ENCODE measurements around the gene BNC2. TPM values are rescaled to one million over a fixed set of nuclear protein-coding genes. Genes with fewer than 3 reads are reported as not detected.

Gene BNC2
- total and polyA plus RNA-seq, 7 donors, result 0.23 to 205 (median 117) TPM

DNA sequence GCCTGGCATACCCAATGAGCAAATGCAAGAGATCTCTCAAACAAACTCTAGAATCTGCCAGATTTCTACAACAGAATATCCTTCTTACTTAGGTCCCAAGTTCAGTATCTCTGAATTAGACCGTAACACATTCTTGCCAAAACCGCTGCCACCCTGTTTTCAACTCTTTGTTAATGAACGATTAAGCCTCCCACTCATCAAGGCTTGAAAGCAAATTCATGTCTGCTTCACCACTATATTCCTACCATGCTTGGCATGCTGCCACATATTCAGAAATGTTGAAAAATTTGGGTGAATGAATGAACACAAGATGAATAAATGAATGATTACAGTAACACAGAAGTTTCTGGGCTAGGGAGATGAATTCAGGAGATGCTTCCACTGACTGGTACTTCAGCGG is 119.9 kb downstream of the BNC2 start:
- no peaks in the 10 kb centered on the region for H3K36me3 ChIP-seq
- no peak for DNase-seq
- no peak overlapping the region for H3K4me3 ChIP-seq
- WGBS, 2 donors, result 94 to 95% methylated on average over 4 of the region's 4 CpGs
- TF ChIP-seq EP300 (IDR thresholded peaks at IDR 0.05) (no peak), POLR2A (IDR thresholded peaks at IDR 0.05) (no peak), POLR2AphosphoS5 (IDR thresholded peaks at IDR 0.05) (no peak)
- TF ChIP-seq, protein P1, sequence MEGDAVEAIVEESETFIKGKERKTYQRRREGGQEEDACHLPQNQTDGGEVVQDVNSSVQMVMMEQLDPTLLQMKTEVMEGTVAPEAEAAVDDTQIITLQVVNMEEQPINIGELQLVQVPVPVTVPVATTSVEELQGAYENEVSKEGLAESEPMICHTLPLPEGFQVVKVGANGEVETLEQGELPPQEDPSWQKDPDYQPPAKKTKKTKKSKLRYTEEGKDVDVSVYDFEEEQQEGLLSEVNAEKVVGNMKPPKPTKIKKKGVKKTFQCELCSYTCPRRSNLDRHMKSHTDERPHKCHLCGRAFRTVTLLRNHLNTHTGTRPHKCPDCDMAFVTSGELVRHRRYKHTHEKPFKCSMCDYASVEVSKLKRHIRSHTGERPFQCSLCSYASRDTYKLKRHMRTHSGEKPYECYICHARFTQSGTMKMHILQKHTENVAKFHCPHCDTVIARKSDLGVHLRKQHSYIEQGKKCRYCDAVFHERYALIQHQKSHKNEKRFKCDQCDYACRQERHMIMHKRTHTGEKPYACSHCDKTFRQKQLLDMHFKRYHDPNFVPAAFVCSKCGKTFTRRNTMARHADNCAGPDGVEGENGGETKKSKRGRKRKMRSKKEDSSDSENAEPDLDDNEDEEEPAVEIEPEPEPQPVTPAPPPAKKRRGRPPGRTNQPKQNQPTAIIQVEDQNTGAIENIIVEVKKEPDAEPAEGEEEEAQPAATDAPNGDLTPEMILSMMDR (IDR thresholded peaks at IDR 0.05), result no peak
- intact Hi-C loops (cut with DNase I), result no loop called here
- no peak overlapping the region for H3K27ac ChIP-seq
- H3K27me3 ChIP-seq, result no peaks in the 10 kb centered on the region
- no peaks in the 10 kb centered on the region for H3K9me3 ChIP-seq
- H3K4me1 ChIP-seq, result peaks cover 0 to 25% (median 10%) of the 10 kb centered on the region in 4 donors

DNA sequence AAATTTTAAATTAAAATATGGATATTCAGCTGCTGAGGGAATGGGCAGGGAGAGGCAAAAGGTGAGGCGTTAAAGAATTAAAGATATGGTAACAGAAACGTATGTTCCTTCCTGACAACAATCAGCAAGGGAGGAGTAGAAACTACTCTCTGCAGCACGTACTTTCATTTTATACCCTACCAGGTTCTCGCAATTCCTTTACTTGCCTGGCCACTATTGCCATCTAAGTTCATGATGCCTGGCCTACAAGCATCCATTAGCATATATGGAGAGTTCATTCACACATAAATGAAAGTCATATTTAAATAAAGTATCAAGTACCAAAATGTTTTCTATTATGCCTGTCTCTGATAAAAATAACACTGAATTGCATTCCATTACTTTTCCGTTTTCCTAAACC is 125.1 kb downstream of the BNC2 start:
- Histone ChIP-seq H3K27me3 (no peaks in the 10 kb centered on the region), H3K36me3 (no peaks in the 10 kb centered on the region), H3K9me3 (no peaks in the 10 kb centered on the region), H3K4me1 (peaks cover 0 to 27% (median 22%) of the 10 kb centered on the region in 4 donors), H3K4me3 (no peak overlapping the region), H3K27ac (no peak overlapping the region)
- DNase-seq, result no peak
- intact Hi-C loops (cut with DNase I), result no loop called here
- TF ChIP-seq EP300 (IDR thresholded peaks at IDR 0.05) (no peak), POLR2A (IDR thresholded peaks at IDR 0.05) (no peak), POLR2AphosphoS5 (IDR thresholded peaks at IDR 0.05) (no peak)
- TF ChIP-seq, protein P1 (IDR thresholded peaks at IDR 0.05), result no peak
- WGBS, 2 donors, result 74 to 87% methylated on average over 5 of the region's 5 CpGs

DNA sequence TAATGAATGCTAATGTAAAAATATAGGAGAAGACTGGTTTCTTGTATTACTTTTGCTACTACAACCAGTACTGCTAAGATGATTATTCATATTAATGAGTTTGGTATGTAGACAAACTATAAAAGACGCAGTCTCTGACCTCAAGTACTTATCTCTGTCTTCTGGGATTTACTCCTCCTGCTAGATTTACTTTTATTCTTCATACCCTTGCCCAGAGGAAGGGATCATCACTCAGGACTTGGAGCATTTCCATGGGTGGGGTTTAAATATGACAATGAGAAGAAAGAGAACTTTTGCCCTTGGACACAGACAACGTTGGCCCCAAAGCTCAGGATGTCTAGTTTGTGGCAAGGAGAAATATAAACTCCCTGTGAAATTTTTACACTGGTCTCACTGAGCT is 126.1 kb downstream of the BNC2 start:
- Histone ChIP-seq H3K4me1 (peaks cover 0 to 27% (median 22%) of the 10 kb centered on the region in 4 donors), H3K36me3 (no peaks in the 10 kb centered on the region), H3K9me3 (no peaks in the 10 kb centered on the region), H3K27me3 (no peaks in the 10 kb centered on the region), H3K4me3 (no peak overlapping the region), H3K27ac (peak overlapping the region in 2 of 4 donors; percentile 0 to 7)
- intact Hi-C loops (cut with DNase I), result no loop called here
- TF ChIP-seq POLR2A (IDR thresholded peaks at IDR 0.05) (no peak), EP300 (IDR thresholded peaks at IDR 0.05) (no peak), POLR2AphosphoS5 (IDR thresholded peaks at IDR 0.05) (no peak)
- TF ChIP-seq, protein P1 (IDR thresholded peaks at IDR 0.05), result no peak
- WGBS, 2 donors, result 7 to 18% methylated on average over 2 of the region's 2 CpGs
- no peak for DNase-seq

DNA sequence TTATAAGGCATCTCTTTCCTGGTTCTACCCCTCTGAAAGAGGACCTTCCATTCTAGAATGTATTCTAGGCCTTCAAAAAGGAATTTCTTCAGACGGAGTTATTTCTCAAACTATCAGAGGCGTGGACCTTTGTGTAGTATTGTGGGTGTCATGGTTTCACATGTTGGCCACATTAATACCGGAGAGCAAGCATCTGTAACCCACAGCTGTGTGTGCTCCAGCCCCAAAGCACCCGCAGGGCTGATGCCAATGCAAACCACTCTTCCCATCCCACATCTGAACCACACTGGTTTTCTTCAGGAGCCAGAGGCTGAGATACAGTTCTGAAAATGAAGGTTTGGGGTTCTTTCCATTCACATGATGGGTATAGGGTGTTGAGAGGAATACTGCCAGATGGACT is 127.1 kb downstream of the BNC2 start:
- DNase-seq, result no peak
- intact Hi-C loops (cut with DNase I), result no loop called here
- Histone ChIP-seq H3K4me3 (no peak overlapping the region), H3K27me3 (no peaks in the 10 kb centered on the region), H3K36me3 (no peaks in the 10 kb centered on the region), H3K4me1 (peaks cover 0 to 27% (median 22%) of the 10 kb centered on the region in 4 donors), H3K9me3 (no peaks in the 10 kb centered on the region), H3K27ac (no peak overlapping the region)
- TF ChIP-seq POLR2A (IDR thresholded peaks at IDR 0.05), result no peak
- TF ChIP-seq EP300 (IDR thresholded peaks at IDR 0.05), result no peak
- TF ChIP-seq, protein P1 (IDR thresholded peaks at IDR 0.05), result no peak
- TF ChIP-seq POLR2AphosphoS5 (IDR thresholded peaks at IDR 0.05), result no peak
- WGBS, 2 donors, result 59 to 69% methylated on average over 4 of the region's 4 CpGs

DNA sequence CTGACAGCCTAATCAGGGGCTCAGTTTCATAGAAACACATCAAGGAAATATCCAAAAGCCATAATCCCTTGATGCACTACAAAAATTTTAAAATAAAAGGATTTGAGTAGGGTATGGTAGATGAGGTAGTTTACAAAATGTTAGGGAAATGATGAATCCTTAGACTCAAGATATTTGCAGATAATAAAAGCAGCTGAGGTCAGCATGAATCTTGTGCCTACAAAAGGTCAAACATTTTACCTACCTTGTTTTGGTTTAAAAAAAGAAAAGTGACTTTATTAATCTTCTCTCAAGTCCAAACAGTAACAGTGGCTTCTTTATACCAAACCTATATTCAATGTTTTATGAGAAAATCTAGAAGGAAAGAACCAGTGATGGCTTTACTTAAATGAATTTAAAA is 135.5 kb downstream of the BNC2 start:
- no peak for DNase-seq
- Histone ChIP-seq H3K27me3 (no peaks in the 10 kb centered on the region), H3K4me1 (peaks cover 0 to 34% (median 23%) of the 10 kb centered on the region in 4 donors), H3K36me3 (no peaks in the 10 kb centered on the region), H3K9me3 (no peaks in the 10 kb centered on the region), H3K4me3 (no peak overlapping the region), H3K27ac (peak overlapping the region in 1 of 4 donors; percentile 11)
- intact Hi-C loops (cut with DNase I), result no loop called here
- TF ChIP-seq POLR2AphosphoS5 (IDR thresholded peaks at IDR 0.05) (no peak), EP300 (IDR thresholded peaks at IDR 0.05) (no peak), POLR2A (IDR thresholded peaks at IDR 0.05) (no peak)
- TF ChIP-seq, protein P1 (IDR thresholded peaks at IDR 0.05), result no peak
